CD4-positive, CD25-positive, alpha-beta regulatory T cell (primary cell): ENCODE results near the gene LCLAT1. TPM values are rescaled to one million over a fixed set of nuclear protein-coding genes. Genes with fewer than 3 reads are reported as not detected.
"Not testable (repeated sequence)": the region's sequence is repeated elsewhere in the genome, so short reads cannot be mapped to it uniquely, and the experiment has no call there.

Source experiments
- ATAC-seq, 2 donors: fragments of 150-1000 bp; cut with Tn5 transposase; one replicate each; pipeline ENCODE4 v1.10.0; 2021; ENCODE audit warnings: low read depth in 2 of 2, moderate number of reproducible peaks in 2 of 2, moderate library complexity in 1 of 2
- DNase-seq, 3 donors: peaks; one replicate each; pipeline versions ENCODE4 v3.0.0 to v3.0.0-alpha.2; 2012 to 2022; ENCODE audit warnings: mixed read lengths in 1 of 3
- H3K27ac ChIP-seq: one replicate; pipeline ENCODE4 v1.7.0; 2013; ENCODE audit warnings: mild to moderate bottlenecking, low read length; ENCODE audit not compliant: insufficient read depth, poor library complexity, severe bottlenecking
- H3K27me3 ChIP-seq: one replicate; pipeline ENCODE4 v1.7.0; 2013; ENCODE audit warnings: low read length; ENCODE audit not compliant: control insufficient read depth, insufficient read depth
- H3K36me3 ChIP-seq: one replicate; pipeline ENCODE4 v1.7.0; 2013; ENCODE audit warnings: mild to moderate bottlenecking, low read length, moderate library complexity; ENCODE audit not compliant: control insufficient read depth, insufficient read depth
- H3K4me1 ChIP-seq: 2 replicates; pipeline ENCODE4 v1.7.0; 2013; ENCODE audit warnings: mild to moderate bottlenecking, low read length; ENCODE audit not compliant: insufficient read depth, control insufficient read depth, poor library complexity, severe bottlenecking
- H3K4me3 ChIP-seq: one replicate; pipeline ENCODE4 v1.7.0; 2013; ENCODE audit warnings: low read depth, mild to moderate bottlenecking, low read length, moderate library complexity
- H3K9me3 ChIP-seq, 2 experiments: 1 replicate in 1 of 2; 2 replicates in 1 of 2; pipeline ENCODE4 v1.7.0; 2013; ENCODE audit warnings: low read length in 2 of 2, mild to moderate bottlenecking in 1 of 2, moderate library complexity in 1 of 2; ENCODE audit not compliant: control insufficient read depth in 2 of 2
- H3K27ac Mint-ChIP-seq, 3 donors: one replicate each; pipeline ENCODE4 v1.8.0; 2020 to 2022; ENCODE audit warnings: mild to moderate bottlenecking in 3 of 3, mixed read lengths in 3 of 3, moderate library complexity in 2 of 3
- H3K27me3 Mint-ChIP-seq: one replicate; pipeline ENCODE4 v1.8.0; 2022; ENCODE audit warnings: mild to moderate bottlenecking, mixed read lengths
- H3K36me3 Mint-ChIP-seq: one replicate; pipeline ENCODE4 v1.8.0; 2020; ENCODE audit warnings: mixed read lengths
- H3K4me1 Mint-ChIP-seq, 4 donors: one replicate each; pipeline ENCODE4 v1.8.0; 2020 to 2022; ENCODE audit warnings: mixed read lengths in 4 of 4, mild to moderate bottlenecking in 1 of 4
- H3K4me3 Mint-ChIP-seq, 4 donors: one replicate each; pipeline ENCODE4 v1.8.0; 2020 to 2022; ENCODE audit warnings: mild to moderate bottlenecking in 4 of 4, mixed read lengths in 4 of 4, moderate library complexity in 3 of 4
- H3K9me3 Mint-ChIP-seq, 7 donors: one replicate each; pipeline ENCODE4 v1.8.0; 2020 to 2022; ENCODE audit warnings: mixed read lengths in 7 of 7, mild to moderate bottlenecking in 3 of 7, moderate library complexity in 2 of 7
- polyA plus RNA-seq, 4 donors: library from polyadenylated mRNA; unstranded; fragments of 300-500 nt; fragmentation: Illumina TruSeq; gene quantifications; one replicate each; pipeline ENCODE4 v1.2.3, GENCODE V29; 2021
- total RNA-seq: library from RNA; stranded (reverse); gene quantifications from one replicate; pipeline ENCODE4 v1.2.3, GENCODE V29; 2022

Gene LCLAT1
- total and polyA plus RNA-seq, 5 donors from 2014 or later, result 4.8 to 25.2 (median 9.2) TPM

DNA sequence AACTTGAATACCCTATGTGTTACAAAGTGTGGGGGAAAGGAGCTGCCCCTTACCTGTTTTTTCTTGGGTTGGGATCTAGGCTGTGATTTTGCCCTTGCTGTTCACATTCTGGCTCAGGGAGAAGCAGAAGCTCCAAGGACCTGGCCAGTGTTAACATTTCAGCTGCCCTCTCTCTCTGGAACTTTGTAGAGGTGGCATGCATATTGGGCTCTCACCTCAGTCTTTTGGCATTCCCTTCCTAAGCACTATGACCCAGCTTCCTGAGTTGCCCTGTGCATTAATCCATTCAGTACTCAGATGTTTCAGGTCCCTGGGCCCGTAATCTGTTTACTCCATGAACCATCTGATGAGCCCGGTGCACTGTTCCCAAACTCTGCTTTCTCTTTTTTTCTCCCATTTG is 12.1 kb downstream of the LCLAT1 start:
- Histone ChIP-seq H3K27ac (no peak overlapping the region), H3K4me3 (no peak overlapping the region), H3K27me3 (no peaks in the 10 kb centered on the region), H3K36me3 (no peaks in the 10 kb centered on the region), H3K9me3 (no peaks in the 10 kb centered on the region), H3K4me1 (no peaks in the 10 kb centered on the region)
- peaks cover 10% of the 10 kb centered on the region for H3K36me3 Mint-ChIP-seq
- no peak for ATAC-seq
- H3K9me3 Mint-ChIP-seq, result peaks cover 0 to 3% (median 0%) of the 10 kb centered on the region in 7 donors
- DNase-seq, result no peak
- no peak overlapping the region for H3K4me3 Mint-ChIP-seq
- H3K27ac Mint-ChIP-seq, result peak overlapping the region in 1 of 3 donors; percentile 22
- H3K4me1 Mint-ChIP-seq, result peaks cover 7 to 73% (median 41%) of the 10 kb centered on the region in 4 donors
- H3K27me3 Mint-ChIP-seq, result no peaks in the 10 kb centered on the region

DNA sequence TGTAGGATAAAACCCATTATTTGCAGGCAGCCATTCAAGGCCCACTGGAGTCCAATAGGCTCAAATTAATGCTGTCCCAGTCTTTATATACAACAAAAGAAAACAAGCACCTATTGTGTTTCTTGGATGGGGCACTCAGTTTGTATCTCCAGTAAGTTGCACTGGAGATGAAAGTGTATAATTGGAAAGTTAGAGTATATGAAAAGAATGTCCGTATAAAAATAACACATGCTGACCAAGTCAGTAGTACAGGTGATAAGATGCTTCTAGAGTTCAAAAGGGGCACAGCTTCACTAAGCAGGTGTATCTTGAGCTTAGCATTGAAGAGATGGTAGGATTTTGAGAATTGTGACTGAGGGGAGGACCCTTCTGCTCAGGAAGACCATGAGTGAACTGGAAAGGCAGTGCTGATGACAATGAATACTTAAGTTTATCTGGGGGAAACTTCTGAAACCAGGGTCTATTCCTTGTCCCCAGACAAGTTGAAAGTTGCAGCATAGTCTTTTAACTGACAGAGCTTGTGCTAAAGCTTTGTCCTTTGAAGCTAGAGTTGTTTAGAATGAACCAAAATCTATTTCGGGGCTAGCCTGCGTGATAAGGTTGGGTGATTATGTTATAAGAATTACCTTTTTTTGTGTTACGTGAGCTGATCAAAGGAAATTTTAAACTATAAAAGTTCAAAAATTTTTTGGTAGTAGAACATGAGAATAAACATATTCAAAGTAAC is 15.2 kb downstream of the LCLAT1 start:
- Histone ChIP-seq H3K9me3 (no peaks in the 10 kb centered on the region), H3K27ac (no peak overlapping the region), H3K4me3 (no peak overlapping the region), H3K36me3 (no peaks in the 10 kb centered on the region), H3K4me1 (no peaks in the 10 kb centered on the region), H3K27me3 (no peaks in the 10 kb centered on the region)
- Mint-ChIP-seq H3K9me3 (peaks cover 0 to 5% (median 0%) of the 10 kb centered on the region in 7 donors), H3K27ac (peak overlapping the region; percentile 39 to 76 (median 73)), H3K4me3 (no peak overlapping the region), H3K4me1 (peaks cover 7 to 61% (median 39%) of the 10 kb centered on the region in 4 donors), H3K27me3 (no peaks in the 10 kb centered on the region), H3K36me3 (peaks cover 10% of the 10 kb centered on the region)
- DNase-seq (no peak), ATAC-seq (no peak)

DNA sequence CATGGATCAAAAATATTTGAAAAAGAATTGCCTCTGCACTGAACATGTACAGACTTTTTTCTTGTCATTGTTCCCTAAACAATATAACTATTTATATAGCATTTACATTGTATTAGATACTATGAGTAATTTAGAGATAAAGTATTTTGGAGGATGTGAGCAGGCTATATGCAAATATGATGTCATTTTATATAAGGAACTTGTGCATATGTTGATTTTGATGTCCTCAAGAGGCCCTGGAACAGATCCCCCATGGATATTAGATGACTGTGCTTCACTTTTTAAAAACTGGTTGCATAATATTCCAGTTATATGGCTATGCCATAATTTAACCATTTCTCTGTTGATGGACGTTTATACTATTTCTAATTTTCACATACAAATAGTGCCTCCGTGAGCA is 16.5 kb downstream of the LCLAT1 start:
- Mint-ChIP-seq H3K36me3 (peaks cover 7% of the 10 kb centered on the region), H3K9me3 (peaks cover 0 to 5% (median 0%) of the 10 kb centered on the region in 7 donors), H3K27ac (no peak overlapping the region), H3K4me3 (no peak overlapping the region), H3K27me3 (no peaks in the 10 kb centered on the region), H3K4me1 (peaks cover 7 to 54% (median 28%) of the 10 kb centered on the region in 4 donors)
- no peak overlapping the region for H3K4me3 ChIP-seq
- no peaks in the 10 kb centered on the region for H3K4me1 ChIP-seq
- H3K9me3 ChIP-seq, result no peaks in the 10 kb centered on the region
- no peaks in the 10 kb centered on the region for H3K36me3 ChIP-seq
- H3K27ac ChIP-seq, result no peak overlapping the region
- ATAC-seq (no peak), DNase-seq (no peak)
- H3K27me3 ChIP-seq, result no peaks in the 10 kb centered on the region

DNA sequence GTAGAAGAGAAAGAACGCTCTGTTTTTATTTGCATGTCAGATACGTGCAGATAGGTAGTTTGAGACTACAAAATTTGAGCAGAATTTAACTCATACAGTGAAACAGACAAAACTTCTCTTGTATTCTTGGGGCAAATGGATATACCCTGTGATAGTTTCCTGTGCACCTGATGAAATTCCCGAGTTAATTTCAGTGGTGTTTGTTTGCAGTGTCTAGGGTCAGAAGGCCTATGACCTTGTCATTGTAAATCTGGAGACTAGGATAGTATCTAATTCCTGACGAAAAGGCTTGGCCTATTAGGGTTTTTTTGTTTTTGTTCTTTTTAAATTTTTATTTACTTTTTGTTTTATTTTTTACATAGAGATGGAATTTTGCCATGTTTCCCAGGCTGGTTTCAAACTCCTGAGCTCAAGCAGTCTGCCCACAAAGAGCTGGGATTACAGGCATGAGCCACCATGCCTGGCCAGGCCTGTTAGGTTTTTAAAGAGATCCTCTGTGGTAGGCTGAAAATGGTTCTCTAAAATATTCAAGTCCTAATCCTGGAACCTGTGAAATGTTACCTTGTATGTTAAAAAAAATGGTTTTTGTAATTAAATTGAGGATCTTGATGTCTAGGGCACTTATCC is 17.6 kb downstream of the LCLAT1 start:
- H3K36me3 Mint-ChIP-seq, result peaks cover 6% of the 10 kb centered on the region
- no peak overlapping the region for H3K27ac ChIP-seq
- H3K9me3 Mint-ChIP-seq, result peaks cover 0 to 5% (median 0%) of the 10 kb centered on the region in 7 donors
- H3K9me3 ChIP-seq, result no peaks in the 10 kb centered on the region
- H3K27me3 ChIP-seq, result no peaks in the 10 kb centered on the region
- no peaks in the 10 kb centered on the region for H3K4me1 ChIP-seq
- DNase-seq (no peak), ATAC-seq (no peak)
- H3K4me3 Mint-ChIP-seq, result no peak overlapping the region
- H3K4me3 ChIP-seq, result no peak overlapping the region
- no peaks in the 10 kb centered on the region for H3K27me3 Mint-ChIP-seq
- H3K36me3 ChIP-seq, result no peaks in the 10 kb centered on the region
- peaks cover 4 to 52% (median 25%) of the 10 kb centered on the region in 4 donors for H3K4me1 Mint-ChIP-seq
- peak overlapping the region in 2 of 3 donors; percentile 73 to 81 for H3K27ac Mint-ChIP-seq

DNA sequence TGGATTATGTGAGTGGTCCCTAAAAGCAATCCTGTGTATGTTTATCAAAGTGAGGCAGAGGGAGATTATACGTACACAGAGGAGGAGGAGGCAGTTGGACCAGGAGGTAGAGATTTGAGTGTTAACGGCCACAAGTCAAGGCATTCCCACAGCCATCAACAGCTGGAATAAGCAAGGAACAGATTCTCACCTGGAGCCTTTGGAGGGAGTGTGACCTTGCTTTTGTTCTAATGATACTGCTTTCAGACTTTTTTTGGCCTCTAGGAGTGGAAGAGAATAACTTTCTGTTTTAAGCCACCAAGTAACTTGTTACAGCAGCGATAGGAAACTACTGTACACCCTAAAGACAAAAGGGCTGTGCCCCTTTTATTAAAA is 18.1 kb downstream of the LCLAT1 start:
- Histone ChIP-seq H3K27me3 (no peaks in the 10 kb centered on the region), H3K27ac (no peak overlapping the region), H3K9me3 (no peaks in the 10 kb centered on the region), H3K4me3 (no peak overlapping the region), H3K36me3 (no peaks in the 10 kb centered on the region), H3K4me1 (no peaks in the 10 kb centered on the region)
- Mint-ChIP-seq H3K27ac (peak overlapping the region; percentile 45 to 81 (median 73)), H3K9me3 (peaks cover 0 to 4% (median 0%) of the 10 kb centered on the region in 7 donors), H3K4me3 (peak overlapping the region in 1 of 4 donors; percentile 6), H3K36me3 (peaks cover 10% of the 10 kb centered on the region), H3K4me1 (peaks cover 3 to 51% (median 23%) of the 10 kb centered on the region in 4 donors), H3K27me3 (no peaks in the 10 kb centered on the region)
- ATAC-seq, result no peak
- peak in 1 of 3 donors; percentile 4 for DNase-seq

DNA sequence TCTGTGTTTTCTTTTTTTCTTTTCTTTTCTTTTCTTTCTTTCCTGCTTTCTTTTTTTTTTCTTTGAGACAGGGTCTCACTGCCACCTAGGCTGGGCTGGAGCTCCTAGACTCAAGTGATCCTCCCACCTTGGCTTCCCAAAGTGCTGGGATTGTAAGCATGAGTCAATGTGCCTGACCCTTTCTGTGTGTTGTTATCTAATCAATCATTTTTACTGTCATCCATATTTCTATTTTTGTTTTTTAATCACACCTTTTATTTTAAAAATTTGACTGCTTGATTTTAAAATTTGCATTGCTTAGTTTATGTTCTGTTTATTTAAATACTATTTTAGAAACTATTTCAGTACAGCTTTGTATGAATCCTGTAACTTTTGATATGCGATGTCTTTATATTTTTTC is 19.2 kb downstream of the LCLAT1 start:
- peak overlapping the region in 1 of 4 donors; percentile 68 for H3K4me3 Mint-ChIP-seq
- Histone ChIP-seq H3K36me3 (no peaks in the 10 kb centered on the region), H3K27me3 (no peaks in the 10 kb centered on the region), H3K4me3 (no peak overlapping the region), H3K27ac (no peak overlapping the region), H3K4me1 (no peaks in the 10 kb centered on the region), H3K9me3 (no peaks in the 10 kb centered on the region)
- peaks cover 0 to 2% (median 0%) of the 10 kb centered on the region in 7 donors for H3K9me3 Mint-ChIP-seq
- H3K27ac Mint-ChIP-seq, result peak overlapping the region in 1 of 3 donors; percentile 56
- H3K36me3 Mint-ChIP-seq, result peaks cover 8% of the 10 kb centered on the region
- ATAC-seq (no peak), DNase-seq (no peak)
- peaks cover 3 to 44% (median 20%) of the 10 kb centered on the region in 4 donors for H3K4me1 Mint-ChIP-seq
- no peaks in the 10 kb centered on the region for H3K27me3 Mint-ChIP-seq

DNA sequence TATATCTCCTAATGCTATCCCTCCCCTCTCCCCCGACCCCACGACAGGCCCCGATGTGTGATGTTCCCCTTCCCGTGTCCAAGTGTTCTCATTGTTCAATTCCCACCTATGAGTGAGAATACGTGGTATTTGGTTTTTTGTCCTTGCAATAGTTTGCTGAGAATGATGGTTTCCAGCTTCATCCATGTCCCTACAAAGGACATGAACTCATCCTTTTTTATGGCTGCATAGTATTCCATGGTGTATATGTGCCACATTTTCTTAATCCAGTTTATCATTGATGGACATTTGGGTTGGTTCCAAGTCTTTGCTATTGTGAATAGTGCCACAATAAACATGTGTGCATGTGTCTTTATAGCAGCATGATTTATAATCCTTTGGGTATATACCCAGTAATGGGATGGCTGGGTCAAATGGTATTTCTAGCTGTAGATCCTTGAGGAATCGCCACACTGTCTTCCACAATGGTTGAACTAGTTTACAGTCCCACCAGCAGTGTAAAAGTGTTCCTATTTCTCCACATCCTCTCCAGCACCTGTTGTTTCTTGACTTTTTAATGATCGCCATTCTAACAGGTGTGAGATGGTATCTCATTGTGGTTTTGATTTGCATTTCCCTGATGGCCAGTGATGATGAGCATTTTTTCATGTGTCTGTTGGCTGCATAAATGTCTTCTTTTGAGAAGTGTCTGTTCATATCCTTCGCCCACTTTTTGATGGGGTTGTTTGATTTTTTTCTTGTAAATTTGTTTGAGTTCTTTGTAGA is 20.2 kb downstream of the LCLAT1 start:
- H3K9me3 Mint-ChIP-seq, H3K4me1 ChIP-seq, ATAC-seq, H3K27me3 Mint-ChIP-seq, H3K9me3 ChIP-seq, H3K4me3 ChIP-seq, H3K36me3 ChIP-seq, H3K27ac ChIP-seq, H3K27me3 ChIP-seq, DNase-seq: not testable (repeated sequence)
- H3K27ac Mint-ChIP-seq, result peak overlapping the region in 1 of 3 donors; percentile 10
- peak overlapping the region in 1 of 4 donors; percentile 21 for H3K4me3 Mint-ChIP-seq
- peaks cover 11% of the 10 kb centered on the region for H3K36me3 Mint-ChIP-seq
- H3K4me1 Mint-ChIP-seq, result peaks cover 4 to 46% (median 25%) of the 10 kb centered on the region in 4 donors
